OCI-M2 (cell line): ENCODE results near the gene SKI.

Experiments
- DNase-seq: peaks from one replicate; lab custom pipeline; 2025; ENCODE audit not compliant: unreplicated experiment; lab: John Stamatoyannopoulos, UW

Gene SKI

GRCh38 chr1:2229911-2230731, 2.0 kb downstream of the SKI start:
- no peak for DNase-seq

GRCh38 chr1:2230781-2231531, 2.8 kb downstream of the SKI start:
- no peak for DNase-seq

GRCh38 chr1:2231532-2232254, 3.6 kb downstream of the SKI start:
- no peak for DNase-seq

- no peak for DNase-seq
These were observed 4.3 kb downstream of the SKI start for GRCh38 chr1:2232255-2232915.

- no peak for DNase-seq
These were observed 4.9 kb downstream of the SKI start for GRCh38 chr1:2232916-2233438.

- no peak for DNase-seq
These were observed 5.3 kb downstream of the SKI start for GRCh38 chr1:2233468-2233867.

GRCh38 chr1:2233997-2234761, 6.1 kb downstream of the SKI start:
- no peak for DNase-seq

- DNase-seq, result no peak
These were observed 6.6 kb downstream of the SKI start for GRCh38 chr1:2234762-2235113.

- no peak for DNase-seq
These were observed 7.3 kb downstream of the SKI start for GRCh38 chr1:2235300-2235998.

- DNase-seq, result no peak
These were observed 8.9 kb downstream of the SKI start for GRCh38 chr1:2236695-2237677.

GRCh38 chr1:2237773-2238172, 9.7 kb downstream of the SKI start:
- no peak for DNase-seq

GRCh38 chr1:2238361-2239012, 10.4 kb downstream of the SKI start:
- no peak for DNase-seq

GRCh38 chr1:2239013-2239370, 10.9 kb downstream of the SKI start:
- DNase-seq, result no peak

- no peak for DNase-seq
These were observed 11.4 kb downstream of the SKI start for GRCh38 chr1:2239384-2239985.

- DNase-seq, result no peak
These were observed 12.4 kb downstream of the SKI start for GRCh38 chr1:2240270-2241156.

- no peak for DNase-seq
These were observed 13.7 kb downstream of the SKI start for GRCh38 chr1:2241820-2242219.
